ENCODE results near the gene DPP7. TPM values are rescaled to one million over a fixed set of nuclear protein-coding genes. Genes with fewer than 3 reads are reported as not detected.

Gene DPP7
- total and polyA plus RNA-seq, 4 donors = 97.4 to 598 (median 126) TPM

DNA sequence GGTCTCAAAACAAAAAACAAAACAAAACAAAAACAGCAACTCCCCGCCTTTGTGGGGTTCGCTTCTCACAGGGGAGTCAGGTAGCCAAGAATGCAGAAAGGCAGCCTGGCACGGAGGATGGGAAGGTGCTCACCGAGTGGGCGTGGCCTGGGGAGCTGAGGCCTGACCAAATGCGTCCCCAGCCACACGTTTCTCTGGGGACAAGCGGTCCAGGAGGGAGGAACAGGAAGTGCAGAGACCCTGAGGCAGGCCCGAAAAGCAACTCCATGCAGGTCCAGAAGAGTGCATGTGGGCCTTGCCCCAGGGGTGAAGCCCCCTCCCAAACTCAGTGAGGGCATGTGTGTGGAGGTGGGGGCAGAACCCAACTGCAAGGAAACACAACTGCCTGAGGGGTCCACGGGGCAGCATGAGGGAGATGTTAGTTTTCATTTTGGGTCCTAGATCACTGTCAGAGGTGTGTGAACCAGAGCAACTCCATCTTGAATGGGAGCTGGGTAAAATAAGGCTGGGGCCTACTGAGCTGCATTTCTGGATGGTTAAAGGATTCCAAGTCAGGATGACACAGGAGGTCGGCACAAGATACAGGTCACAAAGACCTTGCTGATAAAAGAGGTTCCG lies 39.8 kb downstream of the DPP7 start:
- H3K4me3 ChIP-seq (ENCODE audit: low read length in 2 of 2) = no peak overlapping the region
- DNase-seq (no peak), ATAC-seq (ENCODE audit: low FRiP score) (no peak)
- H3K4me1 ChIP-seq (ENCODE audit: control insufficient read depth in 1 of 2, insufficient read depth in 2 of 2, low read length in 2 of 2) = no peaks in the 10 kb centered on the region
- intact Hi-C loops (cut with DNase I) = no loop called here
- no peaks in the 10 kb centered on the region for H3K27me3 ChIP-seq (ENCODE audit: control insufficient read depth in 1 of 2, insufficient read depth in 2 of 2, low read length in 1 of 2)
- H3K9me3 ChIP-seq (ENCODE audit: control insufficient read depth, low read length) = no peaks in the 10 kb centered on the region
- 88% methylated on average over 12 of the region's 12 CpGs for WGBS, 2 donors
- no peaks in the 10 kb centered on the region for H3K36me3 ChIP-seq (ENCODE audit: control insufficient read depth in 1 of 2, insufficient read depth in 2 of 2, low read length in 1 of 2)
- no peak overlapping the region for H3K27ac ChIP-seq (ENCODE audit: low read depth in 1 of 2, low read length in 2 of 2)

GRCh38 chr9:137073992-137074399 lies 40.5 kb downstream of the DPP7 start:
- no peak for ATAC-seq (ENCODE audit: low FRiP score)
- 90 to 91% methylated on average over 8 of the region's 8 CpGs for WGBS, 2 donors
- H3K4me1 ChIP-seq (ENCODE audit: control insufficient read depth in 1 of 2, insufficient read depth in 2 of 2, low read length in 2 of 2) = no peaks in the 10 kb centered on the region

GRCh38 chr9:137071282-137071681 lies 43.3 kb downstream of the DPP7 start:
- H3K27me3 ChIP-seq (ENCODE audit: control insufficient read depth in 1 of 2, insufficient read depth in 2 of 2, low read length in 1 of 2) = no peaks in the 10 kb centered on the region
- H3K9me3 ChIP-seq (ENCODE audit: control insufficient read depth, low read length) = no peaks in the 10 kb centered on the region
- H3K4me3 ChIP-seq (ENCODE audit: low read length in 2 of 2) = no peak overlapping the region
- DNase-seq = no peak
- no peak for ATAC-seq (ENCODE audit: low FRiP score)
- H3K4me1 ChIP-seq (ENCODE audit: control insufficient read depth in 1 of 2, insufficient read depth in 2 of 2, low read length in 2 of 2) = no peaks in the 10 kb centered on the region
- 73 to 85% methylated on average over 2 of the region's 2 CpGs for WGBS, 2 donors
- no peaks in the 10 kb centered on the region for H3K36me3 ChIP-seq (ENCODE audit: control insufficient read depth in 1 of 2, insufficient read depth in 2 of 2, low read length in 1 of 2)
- intact Hi-C loops (cut with DNase I) = no loop called here
- no peak overlapping the region for H3K27ac ChIP-seq (ENCODE audit: low read depth in 1 of 2, low read length in 2 of 2)

More at GRCh38 chr9:137073992-137074399, 40.5 kb downstream of the DPP7 start:
- intact Hi-C loops (cut with DNase I) = no loop called here
- DNase-seq = no peak
- H3K27me3 ChIP-seq (ENCODE audit: control insufficient read depth in 1 of 2, insufficient read depth in 2 of 2, low read length in 1 of 2) = no peaks in the 10 kb centered on the region
- no peak overlapping the region for H3K27ac ChIP-seq (ENCODE audit: low read depth in 1 of 2, low read length in 2 of 2)
- H3K36me3 ChIP-seq (ENCODE audit: control insufficient read depth in 1 of 2, insufficient read depth in 2 of 2, low read length in 1 of 2) = no peaks in the 10 kb centered on the region
- no peak overlapping the region for H3K4me3 ChIP-seq (ENCODE audit: low read length in 2 of 2)
- H3K9me3 ChIP-seq (ENCODE audit: control insufficient read depth, low read length) = no peaks in the 10 kb centered on the region

DNA sequence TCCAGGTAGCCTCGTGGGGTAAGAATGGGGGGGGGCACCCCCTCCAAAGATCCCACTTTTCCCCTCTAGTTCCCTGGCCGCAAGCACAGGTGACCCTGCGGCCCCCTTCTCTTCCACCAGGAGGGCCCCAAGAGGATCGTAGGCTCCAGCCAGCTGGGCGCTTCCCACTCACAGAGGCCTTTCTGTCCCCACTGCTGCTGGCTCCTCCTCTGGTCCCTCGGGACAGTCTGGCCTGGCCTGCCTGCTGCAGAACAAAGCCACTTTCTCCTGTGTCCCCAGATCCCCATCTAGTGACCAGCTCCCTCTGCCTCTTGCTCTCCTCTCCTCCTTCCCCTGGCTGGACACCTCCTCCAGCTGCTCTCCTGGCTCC lies 43.6 kb downstream of the DPP7 start:
- no peak overlapping the region for H3K27ac ChIP-seq (ENCODE audit: low read depth in 1 of 2, low read length in 2 of 2)
- WGBS, 2 donors = 10 to 22% methylated on average over 4 to 6 of the region's 6 CpGs

GRCh38 chr9:137070201-137070905 lies 44.2 kb downstream of the DPP7 start, which contains the start of gene SAPCD2:
SAPCD2 (minus strand) TSS chr9:137070557; CDS start chr9:137070460, 97 bp downstream.
- Histone ChIP-seq H3K4me3 (ENCODE audit: low read length in 2 of 2) (no peak within 1 kb of the TSS), H3K4me1 (ENCODE audit: control insufficient read depth in 1 of 2, insufficient read depth in 2 of 2, low read length in 2 of 2) (no peaks in the 10 kb centered on the region), H3K27me3 (ENCODE audit: control insufficient read depth in 1 of 2, insufficient read depth in 2 of 2, low read length in 1 of 2) (no peaks in the 10 kb centered on the region), H3K9me3 (ENCODE audit: control insufficient read depth, low read length) (no peaks in the 10 kb centered on the region), H3K36me3 (ENCODE audit: control insufficient read depth in 1 of 2, insufficient read depth in 2 of 2, low read length in 1 of 2) (no peaks in the 10 kb centered on the region), H3K27ac (ENCODE audit: low read depth in 1 of 2, low read length in 2 of 2) (no peak within 1 kb of the TSS)
- DNase-seq (peak; percentile 93 to 95), ATAC-seq (ENCODE audit: low FRiP score) (peak; percentile 90)
- WGBS, 2 donors = 0 to 1% methylated on average over 46 to 74 of the region's 74 CpGs
- intact Hi-C loops (cut with DNase I) = no loop called here

More for the DNA sequence above, 43.6 kb downstream of the DPP7 start:
- Histone ChIP-seq H3K4me3 (ENCODE audit: low read length in 2 of 2) (no peak overlapping the region), H3K27me3 (ENCODE audit: control insufficient read depth in 1 of 2, insufficient read depth in 2 of 2, low read length in 1 of 2) (no peaks in the 10 kb centered on the region), H3K9me3 (ENCODE audit: control insufficient read depth, low read length) (no peaks in the 10 kb centered on the region), H3K36me3 (ENCODE audit: control insufficient read depth in 1 of 2, insufficient read depth in 2 of 2, low read length in 1 of 2) (no peaks in the 10 kb centered on the region), H3K4me1 (ENCODE audit: control insufficient read depth in 1 of 2, insufficient read depth in 2 of 2, low read length in 2 of 2) (no peaks in the 10 kb centered on the region)
- peak; percentile 31 for ATAC-seq (ENCODE audit: low FRiP score)
- intact Hi-C loops (cut with DNase I) = no loop called here
- DNase-seq = no peak

DNA sequence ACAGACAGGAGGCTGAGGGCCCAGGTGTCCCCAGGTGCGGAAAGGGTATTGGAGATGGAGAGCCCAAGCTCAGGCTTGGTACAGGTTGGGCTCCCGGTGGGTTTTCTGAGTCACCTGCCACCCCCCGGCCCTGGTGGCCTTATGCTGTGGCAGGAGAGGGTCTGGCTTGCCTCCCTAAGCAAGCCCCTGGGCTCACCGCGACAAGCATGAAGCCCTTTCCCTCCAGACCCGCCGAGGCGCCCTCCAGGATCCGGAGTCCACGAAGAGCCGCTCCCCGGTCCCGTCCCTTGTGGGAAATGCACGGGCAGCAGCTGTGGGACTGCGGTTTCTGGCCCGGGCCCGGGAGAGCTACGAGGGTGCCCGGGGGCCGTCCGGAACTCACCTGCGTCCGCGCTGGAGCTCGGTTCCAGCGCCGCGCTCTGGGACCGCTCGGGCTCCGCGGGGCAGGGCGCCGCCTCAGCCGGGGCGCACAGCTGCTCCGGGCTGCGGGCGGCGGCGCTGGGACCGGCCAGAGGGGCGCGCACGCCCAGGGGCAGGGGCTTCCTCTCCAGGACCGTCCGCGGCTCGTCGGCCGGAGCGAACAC lies 44.9 kb downstream of the DPP7 start:
- H3K4me1 ChIP-seq (ENCODE audit: control insufficient read depth in 1 of 2, insufficient read depth in 2 of 2, low read length in 2 of 2) = no peaks in the 10 kb centered on the region
- no peaks in the 10 kb centered on the region for H3K36me3 ChIP-seq (ENCODE audit: control insufficient read depth in 1 of 2, insufficient read depth in 2 of 2, low read length in 1 of 2)
- 8 to 9% methylated on average over 38 to 52 of the region's 52 CpGs for WGBS, 2 donors
- no peak for DNase-seq
- H3K27ac ChIP-seq (ENCODE audit: low read depth in 1 of 2, low read length in 2 of 2) = no peak overlapping the region
- no peak for ATAC-seq (ENCODE audit: low FRiP score)
- H3K27me3 ChIP-seq (ENCODE audit: control insufficient read depth in 1 of 2, insufficient read depth in 2 of 2, low read length in 1 of 2) = no peaks in the 10 kb centered on the region
- no peak overlapping the region for H3K4me3 ChIP-seq (ENCODE audit: low read length in 2 of 2)
- intact Hi-C loops (cut with DNase I) = loop anchor here (10.0 kb wide), 1 partner anchor 285 kb away; no protein-coding TSS in a partner anchor
- no peaks in the 10 kb centered on the region for H3K9me3 ChIP-seq (ENCODE audit: control insufficient read depth, low read length)

- intact Hi-C loops (cut with DNase I) = loop anchor here (10.0 kb wide), 1 partner anchor 284 kb away; no protein-coding TSS in a partner anchor
- Histone ChIP-seq H3K27me3 (ENCODE audit: control insufficient read depth in 1 of 2, insufficient read depth in 2 of 2, low read length in 1 of 2) (no peaks in the 10 kb centered on the region), H3K27ac (ENCODE audit: low read depth in 1 of 2, low read length in 2 of 2) (no peak overlapping the region), H3K36me3 (ENCODE audit: control insufficient read depth in 1 of 2, insufficient read depth in 2 of 2, low read length in 1 of 2) (no peaks in the 10 kb centered on the region), H3K4me1 (ENCODE audit: control insufficient read depth in 1 of 2, insufficient read depth in 2 of 2, low read length in 2 of 2) (no peaks in the 10 kb centered on the region), H3K4me3 (ENCODE audit: low read length in 2 of 2) (no peak overlapping the region), H3K9me3 (ENCODE audit: control insufficient read depth, low read length) (no peaks in the 10 kb centered on the region)
- no peak for DNase-seq
- 91 to 92% methylated on average over 17 of the region's 17 CpGs for WGBS, 2 donors
- ATAC-seq (ENCODE audit: low FRiP score) = no peak
Measured at GRCh38 chr9:137068539-137069507, 45.7 kb downstream of the DPP7 start.

DNA sequence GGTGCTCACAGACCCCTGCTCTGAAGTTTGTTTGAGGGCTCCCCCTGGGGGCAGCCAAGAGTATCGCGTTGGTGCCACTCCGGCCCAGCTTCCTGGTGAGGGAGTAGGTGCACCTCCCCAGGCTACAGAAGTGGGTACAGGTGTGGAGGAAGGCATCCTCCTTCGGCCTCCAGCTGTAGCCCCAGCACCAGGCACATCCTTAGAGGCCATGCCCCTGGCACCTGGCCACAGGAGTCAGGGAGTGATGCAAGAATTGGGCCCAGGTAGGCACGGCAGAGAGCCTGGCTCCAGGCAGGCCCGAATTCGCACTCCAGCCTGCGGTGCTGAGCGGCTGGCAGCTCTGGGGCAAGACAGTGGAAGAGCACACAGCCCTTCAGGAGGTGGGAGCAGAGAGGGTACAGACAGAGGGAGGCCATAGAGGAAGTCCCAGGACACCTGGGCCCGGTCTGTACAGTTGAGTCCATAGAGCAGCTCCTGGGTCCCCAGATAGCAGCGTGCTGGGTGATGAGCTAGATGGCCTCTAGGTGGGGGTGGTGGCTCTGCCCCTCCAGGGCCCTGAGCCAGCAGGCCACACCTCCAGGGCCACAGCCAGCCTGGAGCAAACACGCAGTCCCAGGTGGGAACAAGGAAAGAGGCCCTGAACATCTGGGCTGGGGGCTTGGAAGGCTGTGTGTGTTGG lies 46.5 kb downstream of the DPP7 start:
- Histone ChIP-seq H3K36me3 (ENCODE audit: control insufficient read depth in 1 of 2, insufficient read depth in 2 of 2, low read length in 1 of 2) (no peaks in the 10 kb centered on the region), H3K27ac (ENCODE audit: low read depth in 1 of 2, low read length in 2 of 2) (no peak overlapping the region), H3K4me1 (ENCODE audit: control insufficient read depth in 1 of 2, insufficient read depth in 2 of 2, low read length in 2 of 2) (no peaks in the 10 kb centered on the region), H3K9me3 (ENCODE audit: control insufficient read depth, low read length) (no peaks in the 10 kb centered on the region), H3K4me3 (ENCODE audit: low read length in 2 of 2) (no peak overlapping the region), H3K27me3 (ENCODE audit: control insufficient read depth in 1 of 2, insufficient read depth in 2 of 2, low read length in 1 of 2) (no peaks in the 10 kb centered on the region)
- peak; percentile 84 to 90 for DNase-seq
- no peak for ATAC-seq (ENCODE audit: low FRiP score)
- 60 to 62% methylated on average over 12 of the region's 12 CpGs for WGBS, 2 donors
- intact Hi-C loops (cut with DNase I) = loop anchor here (10.0 kb wide), 1 partner anchor 283 kb away; no protein-coding TSS in a partner anchor

Data from aorta (tissue), 5 donors.